Activated T-cell treated with anti-CD3 and anti-CD28 coated beads, Interleukin-2, amount 50 U/mL, for 48 hours (primary cell): ENCODE results near the gene RFTN2.
"Not testable (repeated sequence)": the region's sequence is repeated elsewhere in the genome, so short reads cannot be mapped to it uniquely, and the experiment has no call there.

ENCODE experiments used
- DNase-seq, 2 experiments: peaks; one replicate each; pipeline ENCODE4 v3.0.0-alpha.2; 2020

The RFTN2 gene, protein sequence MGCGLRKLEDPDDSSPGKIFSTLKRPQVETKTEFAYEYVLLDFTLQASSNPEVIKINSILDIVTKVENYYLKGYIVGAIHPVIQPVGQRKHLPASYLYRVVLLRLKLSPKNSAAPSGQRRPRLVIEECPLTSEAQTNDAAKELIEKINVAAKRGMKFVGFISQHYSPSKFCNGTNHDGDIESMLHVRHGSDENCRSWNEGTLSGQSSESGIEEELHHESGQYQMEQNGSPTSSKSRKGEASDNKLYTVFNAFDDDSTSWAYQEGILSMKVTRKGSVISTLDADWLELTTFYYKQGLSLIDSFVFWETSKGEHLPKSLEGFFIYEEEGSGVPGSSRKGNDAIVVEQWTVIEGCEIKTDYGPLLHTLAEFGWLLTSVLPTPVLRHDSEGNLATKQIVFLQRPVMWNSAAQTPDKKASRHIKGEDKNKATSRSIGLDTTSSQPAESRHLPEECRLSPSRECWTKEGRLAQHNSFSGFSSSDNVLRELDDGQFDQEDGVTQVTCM

DNA sequence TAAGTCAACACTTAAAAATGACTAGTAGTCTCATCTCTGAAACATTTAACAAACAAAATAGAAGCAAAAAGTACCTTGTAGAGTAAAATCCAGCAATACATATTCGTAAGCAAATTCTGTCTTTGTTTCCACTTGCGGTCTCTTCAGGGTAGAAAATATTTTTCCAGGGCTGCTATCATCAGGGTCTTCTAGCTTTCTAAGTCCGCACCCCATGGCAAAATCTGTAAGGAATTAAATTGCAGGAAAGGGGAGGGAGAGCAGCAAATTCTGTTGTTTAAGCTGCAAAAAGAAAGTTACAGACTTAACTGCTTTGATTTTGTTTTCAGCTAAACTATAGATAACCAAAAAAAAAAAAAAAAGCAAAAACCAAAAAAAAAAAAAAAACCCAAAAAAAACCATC is at the start of gene RFTN2:
RFTN2 (minus strand) TSS at position 342 of the 400 bp plus-strand sequence; CDS start at position 213, 129 bp downstream.
- DNase-seq, result no peak

DNA sequence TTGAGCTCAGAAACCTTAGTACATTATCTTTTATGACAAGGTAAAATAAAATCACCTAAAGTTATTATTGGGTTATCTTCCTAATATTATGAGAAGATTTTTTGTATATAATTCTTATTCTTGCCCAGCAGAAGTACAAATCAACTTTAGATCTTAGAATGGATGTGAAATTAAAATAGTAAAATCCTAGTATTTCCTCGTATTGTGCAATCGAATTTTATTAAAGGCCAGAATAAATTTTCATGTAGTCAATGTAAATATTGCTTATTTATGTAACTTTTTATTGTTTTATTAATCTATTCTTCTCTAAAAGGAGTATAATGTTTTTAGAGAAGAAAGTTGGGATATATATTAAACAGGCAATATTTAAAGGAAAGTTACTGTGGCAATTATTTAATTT is 42.5 kb upstream of the RFTN2 start:
- no peak for DNase-seq

DNA sequence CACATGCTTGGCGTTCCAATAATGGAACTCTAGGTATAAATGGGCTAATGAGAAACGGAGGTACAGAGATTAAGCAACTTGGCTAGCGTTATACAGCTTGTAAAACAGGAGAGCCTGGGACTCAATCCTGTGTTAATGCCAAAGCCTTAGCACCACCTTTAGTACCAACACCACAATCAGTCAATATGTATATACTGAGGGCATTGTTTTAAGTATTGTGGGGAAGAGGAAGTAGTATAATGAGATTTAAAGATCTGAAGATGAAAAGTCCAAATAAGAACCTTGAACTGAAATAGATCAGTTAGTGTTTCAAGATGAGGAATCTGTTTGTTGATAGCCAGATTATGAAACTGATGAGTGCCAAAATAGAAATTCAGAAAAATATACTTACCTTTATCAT is 37.9 kb upstream of the RFTN2 start:
- DNase-seq, result no peak

DNA sequence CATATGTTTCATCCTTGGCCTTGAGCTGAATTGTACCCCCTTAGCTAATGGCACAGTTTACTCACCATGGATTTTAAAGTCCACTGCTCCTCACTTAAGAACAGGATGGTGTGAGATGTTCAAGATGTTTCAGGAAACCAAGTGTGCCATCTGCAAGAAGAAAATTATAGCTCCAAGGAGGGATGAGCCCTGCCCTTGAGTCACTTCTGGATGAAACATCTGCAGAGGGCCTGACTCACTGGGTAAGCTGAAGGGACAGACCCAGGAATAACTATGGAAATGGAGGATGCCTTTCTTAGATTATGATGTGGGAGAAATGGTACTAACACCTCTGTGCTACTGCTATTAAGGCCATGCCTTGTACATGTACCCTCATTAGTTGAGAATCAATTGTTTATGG is 36.2 kb upstream of the RFTN2 start:
- no peak for DNase-seq

DNA sequence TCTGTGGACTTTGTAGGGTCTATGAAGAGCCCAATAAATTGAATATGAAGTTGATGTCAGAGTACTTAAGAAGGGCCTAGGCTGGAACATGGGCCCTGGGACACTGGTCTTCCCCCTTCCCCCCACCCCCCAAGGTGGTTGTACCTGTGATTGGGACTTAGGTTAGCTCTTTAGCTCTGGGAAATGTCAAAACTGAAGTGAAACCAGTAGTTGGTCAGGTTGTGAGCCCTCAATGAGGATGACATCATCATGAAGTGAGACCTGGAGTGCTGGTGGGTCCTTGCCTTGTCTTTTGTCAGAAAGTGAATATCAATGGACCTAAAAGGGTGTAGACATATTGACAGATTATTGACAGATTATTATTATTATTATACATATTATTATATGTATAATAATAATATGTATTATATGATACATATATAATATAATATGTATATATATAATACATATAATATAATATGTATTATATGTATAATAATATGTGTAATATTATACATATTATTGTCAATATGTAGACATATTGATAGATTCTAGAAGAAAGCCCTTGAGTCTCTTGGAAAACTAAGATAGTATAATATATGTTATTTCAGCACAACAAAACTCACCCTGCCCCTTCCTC is 35.1 kb upstream of the RFTN2 start:
- peak; percentile 35 to 41 for DNase-seq

DNA sequence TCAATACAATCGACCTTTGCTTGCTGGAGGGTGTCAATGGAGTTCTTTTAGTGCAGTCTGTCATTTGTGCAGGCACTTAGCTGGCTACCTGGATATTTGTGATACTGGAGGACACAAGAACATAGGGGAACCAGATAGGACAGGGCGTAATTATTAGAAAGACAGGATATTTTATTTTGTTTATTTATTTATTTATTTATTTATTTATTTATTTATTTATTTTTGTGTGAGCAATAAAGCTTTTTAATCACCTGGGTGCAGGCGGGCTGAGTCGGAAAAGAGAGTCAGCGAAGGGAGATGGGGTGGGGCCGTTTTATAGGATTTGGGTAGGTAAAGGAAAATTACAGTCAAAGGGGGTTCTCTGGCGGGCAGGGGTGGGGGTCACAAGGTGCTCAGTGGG is 33.8 kb upstream of the RFTN2 start:
- not testable (repeated sequence) for DNase-seq

DNA sequence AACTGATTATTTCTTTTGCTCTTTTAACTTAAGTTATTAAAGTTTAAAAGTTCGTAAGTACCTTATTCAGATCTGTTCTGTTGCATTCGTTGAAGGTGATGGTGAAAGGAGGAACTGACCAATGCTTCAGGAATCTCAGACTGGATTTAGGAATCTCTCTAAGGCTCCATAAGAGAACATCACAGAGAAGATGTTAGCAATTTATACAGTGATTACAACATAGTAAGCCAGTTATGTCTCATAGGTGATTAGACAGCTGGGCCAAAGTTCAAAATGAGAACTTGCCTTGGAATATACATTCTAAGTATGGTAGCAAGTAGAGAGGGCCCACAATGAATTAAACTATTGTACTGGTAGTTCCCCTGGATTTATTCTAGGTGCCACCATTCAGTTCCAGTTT is 32.9 kb upstream of the RFTN2 start:
- no peak for DNase-seq

DNA sequence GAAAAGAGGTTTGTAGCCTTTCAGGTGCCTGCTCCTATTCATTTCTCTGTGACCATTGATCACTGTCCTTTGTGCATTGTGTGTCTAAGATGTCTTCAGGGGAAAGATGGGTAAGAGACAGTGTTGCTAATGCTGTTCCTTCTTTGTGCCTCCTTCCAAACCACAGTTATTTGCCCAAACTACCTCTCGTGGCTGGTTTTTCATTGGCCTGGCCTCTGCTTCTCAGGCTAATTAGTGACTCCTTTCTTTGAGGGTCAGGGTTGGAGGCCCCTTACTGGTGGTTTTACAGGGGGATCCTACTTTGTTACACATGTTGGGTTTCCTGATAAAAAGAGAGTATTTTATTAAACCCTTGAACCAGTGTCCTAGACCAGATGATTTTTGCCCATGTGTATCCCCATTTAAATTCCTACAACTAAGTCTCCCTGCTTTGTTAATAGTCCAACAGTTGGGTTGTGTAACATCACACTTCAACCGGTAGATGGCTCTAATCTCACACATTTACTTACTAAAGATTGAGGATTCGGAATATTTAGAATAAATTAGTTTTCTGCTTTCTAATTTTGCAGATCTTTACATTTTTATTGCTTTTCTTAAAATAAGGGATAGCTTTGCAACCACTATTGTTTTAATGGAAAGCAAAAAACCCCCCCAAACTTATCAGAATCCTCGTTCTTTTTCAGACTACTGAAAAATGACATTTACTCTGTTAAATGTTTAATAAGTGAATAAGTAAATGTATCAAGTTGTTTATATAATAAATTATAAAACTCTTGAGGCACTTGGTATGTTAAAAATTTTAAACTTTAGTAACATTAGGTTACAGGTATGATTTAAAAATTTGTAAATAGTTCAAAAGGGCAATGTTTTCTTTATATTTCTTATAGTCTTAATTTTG is 32.2 kb upstream of the RFTN2 start:
- no peak for DNase-seq

DNA sequence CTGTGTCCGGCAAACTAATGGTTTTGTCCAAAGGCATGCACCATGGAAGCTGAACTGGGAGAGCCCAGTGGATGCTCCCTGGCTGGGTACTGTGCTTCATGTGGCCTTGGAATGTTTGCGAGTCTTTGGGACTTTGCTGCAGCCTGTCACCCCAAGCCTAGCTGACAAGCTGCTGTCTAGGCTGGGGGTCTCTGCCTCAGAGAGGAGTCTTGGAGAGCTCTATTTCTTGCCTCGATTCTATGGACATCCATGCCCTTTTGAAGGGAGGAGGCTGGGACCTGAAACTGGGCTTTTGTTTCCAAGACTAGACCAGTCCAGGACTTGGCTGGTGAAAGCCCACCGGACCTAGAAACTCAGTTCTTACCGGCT is 31.4 kb upstream of the RFTN2 start:
- no peak for DNase-seq

DNA sequence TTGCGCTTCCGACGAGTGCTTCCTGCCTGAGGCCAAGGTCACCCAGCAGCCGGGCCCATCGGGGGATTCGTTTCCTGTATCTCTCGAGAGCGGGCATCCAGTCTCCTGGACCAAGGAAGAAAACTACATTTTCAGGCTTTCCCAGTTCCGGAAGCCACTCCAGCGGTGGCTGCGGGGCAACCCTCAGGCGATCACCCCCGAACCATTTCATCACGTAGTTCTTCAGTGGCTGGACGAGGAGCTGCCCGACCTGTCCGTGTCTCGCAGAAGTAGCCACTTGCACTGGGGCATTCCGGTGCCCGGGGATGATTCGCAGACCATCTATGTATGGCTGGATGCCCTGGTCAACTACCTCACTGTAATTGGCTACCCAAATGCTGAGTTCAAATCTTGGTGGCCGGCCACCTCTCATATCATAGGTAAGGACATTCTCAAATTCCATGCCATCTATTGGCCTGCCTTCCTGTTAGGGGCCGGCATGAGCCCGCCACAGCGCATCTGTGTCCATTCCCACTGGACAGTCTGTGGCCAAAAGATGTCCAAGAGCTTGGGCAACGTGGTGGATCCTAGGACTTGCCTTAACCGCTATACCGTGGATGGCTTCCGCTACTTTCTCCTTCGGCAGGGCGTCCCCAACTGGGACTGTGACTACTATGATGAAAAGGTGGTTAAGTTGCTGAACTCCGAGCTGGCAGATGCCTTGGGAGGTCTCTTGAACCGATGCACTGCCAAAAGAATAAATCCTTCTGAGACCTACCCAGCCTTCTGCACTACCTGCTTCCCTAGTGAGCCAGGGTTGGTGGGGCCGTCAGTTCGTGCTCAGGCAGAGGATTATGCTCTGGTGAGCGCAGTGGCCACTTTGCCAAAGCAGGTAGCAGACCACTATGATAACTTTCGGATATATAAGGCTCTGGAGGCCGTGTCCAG is 30.8 kb upstream of the RFTN2 start:
- DNase-seq, result peak; percentile 41 to 42

DNA sequence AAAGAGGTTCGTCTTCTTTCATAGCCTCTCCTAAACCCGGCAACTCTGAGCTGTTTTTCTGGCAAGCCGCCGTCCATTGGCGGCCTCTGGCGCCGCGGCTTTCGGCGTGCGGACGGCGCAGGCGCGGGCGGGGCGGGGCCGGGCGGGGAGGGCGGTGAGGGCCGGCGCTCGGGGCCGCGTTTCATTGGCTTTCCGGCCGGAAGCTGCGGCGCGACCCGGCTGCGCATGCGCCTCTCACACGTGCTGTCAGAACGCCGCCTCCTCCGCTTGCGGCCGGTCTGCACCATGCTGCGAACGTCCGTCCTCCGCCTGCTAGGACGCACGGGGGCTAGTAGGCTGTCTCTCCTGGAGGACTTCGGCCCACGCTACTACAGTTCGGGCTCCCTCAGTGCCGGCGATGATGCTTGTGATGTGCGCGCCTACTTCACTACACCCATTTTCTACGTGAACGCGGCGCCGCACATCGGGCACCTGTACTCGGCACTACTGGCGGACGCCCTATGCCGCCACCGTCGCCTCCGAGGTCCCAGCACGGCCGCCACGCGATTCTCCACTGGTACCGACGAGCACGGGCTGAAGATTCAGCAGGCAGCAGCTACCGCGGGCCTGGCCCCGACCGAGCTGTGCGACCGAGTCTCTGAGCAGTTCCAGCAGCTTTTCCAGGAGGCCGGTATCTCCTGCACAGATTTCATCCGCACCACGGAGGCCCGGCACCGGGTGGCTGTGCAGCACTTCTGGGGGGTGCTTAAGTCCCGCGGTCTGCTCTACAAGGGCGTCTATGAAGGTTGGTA is 29.9 kb upstream of the RFTN2 start, which contains the start of gene MARS2:
MARS2 (plus strand) TSS at position 249 of the 791 bp plus-strand sequence; CDS start at position 286, 37 bp downstream.
- DNase-seq, result peak; percentile 90 to 93

DNA sequence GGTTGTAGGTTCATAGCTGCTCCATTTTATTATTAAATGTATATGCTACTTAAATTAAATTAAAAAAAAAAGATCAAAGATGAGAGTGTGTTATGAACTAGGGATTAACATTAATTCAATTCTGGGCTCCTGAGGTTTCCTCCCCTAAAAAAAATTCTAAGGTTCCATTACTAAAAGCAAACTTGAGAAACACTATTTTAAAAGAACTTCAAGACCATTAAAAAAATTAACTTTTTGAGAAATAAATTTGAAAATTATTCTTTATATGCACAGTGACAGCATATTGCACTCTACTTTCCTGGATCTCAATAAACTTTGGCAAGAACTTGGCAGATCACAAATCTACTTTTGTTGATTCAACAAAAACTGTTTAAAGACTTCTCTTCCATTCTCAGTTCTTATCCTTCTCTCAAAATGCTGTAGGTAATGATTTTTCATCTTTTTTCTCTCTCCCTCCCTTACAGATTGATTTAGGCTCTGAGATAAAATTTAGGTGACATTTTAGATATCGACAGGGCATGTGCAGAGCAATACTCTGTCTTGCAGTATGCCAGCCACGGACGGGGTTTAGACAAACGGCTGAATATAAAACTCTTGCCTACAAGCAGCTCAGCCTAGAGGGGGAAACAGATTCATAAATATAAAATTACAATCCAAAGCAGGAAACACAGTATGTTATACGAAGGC is 29.2 kb upstream of the RFTN2 start:
- no peak for DNase-seq

DNA sequence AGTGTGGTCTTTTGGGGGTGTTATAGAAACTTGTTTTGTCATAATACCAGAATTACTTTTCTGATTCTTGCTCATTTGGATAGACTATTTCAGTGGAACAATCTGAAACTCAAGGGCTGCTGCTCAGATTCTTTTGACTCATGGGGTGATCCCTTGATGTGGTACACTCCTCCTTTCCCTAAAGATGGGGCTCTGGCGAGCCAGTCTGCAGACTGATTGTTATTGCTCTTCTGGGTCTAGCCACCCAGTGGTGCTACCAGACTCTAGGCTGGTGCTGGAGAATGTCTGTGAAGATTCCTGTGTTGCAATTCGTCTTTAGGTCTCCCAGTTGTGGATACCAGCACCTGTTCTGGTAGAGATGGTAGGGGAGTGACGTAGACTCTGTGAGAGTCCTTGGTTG is 25.6 kb upstream of the RFTN2 start:
- DNase-seq, result peak; percentile 30 to 46

DNA sequence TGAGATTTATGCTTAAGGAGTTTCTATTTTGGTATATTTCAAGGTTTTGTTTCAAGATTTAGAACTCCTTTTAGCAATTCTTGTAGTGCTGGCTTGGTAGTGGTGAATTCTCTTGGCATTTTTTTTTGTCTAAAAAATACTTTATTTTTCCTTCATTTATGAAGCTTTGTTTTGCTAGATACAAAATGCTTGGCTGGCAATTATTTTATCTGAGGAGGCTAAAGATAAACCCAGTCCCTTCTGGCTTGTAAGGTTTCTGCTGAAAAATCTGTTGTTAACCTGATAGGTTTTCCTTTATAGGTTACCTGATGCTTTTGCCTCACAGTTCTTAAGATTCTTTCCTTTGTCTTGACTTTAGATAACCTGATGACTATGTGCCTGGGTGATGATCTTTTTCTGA is 24.3 kb upstream of the RFTN2 start:
- not testable (repeated sequence) for DNase-seq

DNA sequence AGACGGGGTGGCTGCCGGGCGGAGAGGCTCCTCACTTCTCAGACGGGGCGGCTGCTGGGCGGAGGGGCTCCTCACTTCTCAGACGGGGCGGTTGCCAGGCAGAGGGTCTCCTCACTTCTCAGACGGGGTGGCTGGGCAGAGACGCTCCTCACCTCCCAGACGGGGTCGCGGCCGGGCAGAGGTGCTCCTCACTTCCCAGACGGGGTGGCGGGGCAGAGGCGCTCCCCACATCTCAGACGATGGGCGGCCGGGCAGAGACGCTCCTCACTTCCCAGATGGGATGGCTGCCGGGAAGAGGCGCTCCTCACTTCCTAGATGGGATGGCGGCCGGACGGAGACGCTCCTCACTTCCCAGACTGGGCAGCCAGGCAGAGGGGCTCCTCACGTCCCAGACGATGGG is 21.2 kb upstream of the RFTN2 start:
- DNase-seq, result not testable (repeated sequence)

DNA sequence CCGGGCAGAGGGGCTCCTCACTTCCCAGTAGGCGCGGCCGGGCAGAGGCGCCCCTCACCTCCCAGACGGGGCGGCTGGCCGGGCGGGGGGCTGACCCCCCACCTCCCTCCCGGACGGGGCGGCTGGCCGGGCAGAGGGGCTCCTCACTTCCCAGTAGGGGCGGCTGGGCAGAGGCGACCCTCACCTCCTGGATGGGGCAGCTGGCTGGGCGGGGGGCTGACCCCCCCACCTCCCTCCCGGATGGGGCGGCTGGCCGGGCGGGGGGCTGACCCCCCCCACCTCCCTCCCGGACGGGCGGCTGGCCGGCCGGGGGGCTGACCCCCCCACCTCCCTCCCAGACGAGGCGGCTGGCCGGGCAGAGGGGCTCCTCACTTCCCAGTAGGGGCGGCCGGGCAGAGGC is 20.6 kb upstream of the RFTN2 start:
- DNase-seq, result not testable (repeated sequence)

DNA sequence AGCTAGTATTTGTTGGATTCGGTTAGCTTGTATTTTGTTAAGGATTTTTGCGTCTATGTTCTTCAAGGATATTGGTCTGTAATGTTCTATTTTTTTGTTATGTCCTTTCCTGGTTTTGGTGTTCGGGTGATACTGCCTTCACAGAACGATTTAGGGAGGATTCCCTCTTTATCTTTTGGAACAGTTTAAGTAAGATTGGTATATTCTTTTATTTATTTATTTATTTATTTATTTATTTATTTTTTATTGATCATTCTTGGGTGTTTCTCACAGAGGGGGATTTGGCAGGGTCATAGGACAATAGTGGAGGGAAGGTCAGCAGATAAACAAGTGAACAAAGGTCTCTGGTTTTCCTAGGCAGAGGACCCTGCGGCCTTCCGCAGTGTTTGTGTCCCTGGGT is 19.8 kb upstream of the RFTN2 start:
- DNase-seq, result not testable (repeated sequence)

DNA sequence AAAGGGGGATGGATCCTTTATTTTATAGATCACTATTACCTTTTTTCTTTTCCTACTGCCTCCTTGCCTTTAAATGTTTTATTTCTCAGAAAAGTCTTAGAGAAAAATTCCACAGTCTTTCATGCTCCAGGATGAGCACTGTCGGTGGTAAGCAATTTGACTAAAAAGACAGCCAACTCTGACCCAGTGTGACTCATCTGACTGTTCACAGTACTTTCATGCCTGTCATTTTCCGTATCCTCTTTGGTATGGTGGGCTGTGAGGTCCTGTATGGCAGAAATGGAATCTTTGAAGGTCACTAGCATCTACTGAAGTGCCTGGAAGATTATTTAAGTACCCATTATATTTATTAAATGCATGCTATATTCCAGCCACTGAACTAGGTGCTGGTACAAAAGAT is 2.1 kb upstream of the RFTN2 start:
- DNase-seq, result no peak

DNA sequence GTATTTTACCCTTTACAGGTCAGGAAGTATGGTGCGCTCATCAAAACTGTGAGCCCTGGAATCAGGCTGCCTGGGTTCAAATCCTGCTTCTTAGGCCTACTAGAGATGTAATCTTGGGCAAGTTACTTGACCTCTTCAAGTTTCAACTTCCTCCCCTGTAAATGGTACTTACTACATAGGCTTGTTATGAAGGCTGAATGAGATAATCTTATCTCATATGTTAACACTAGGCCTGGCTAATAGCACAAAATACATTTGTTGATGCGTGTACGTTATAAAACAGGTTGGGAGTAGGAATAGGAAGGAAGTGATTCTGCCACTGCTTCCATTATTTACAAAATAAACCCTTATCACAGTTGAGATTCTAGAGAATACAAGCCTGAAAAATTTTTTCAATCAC is 1.7 kb upstream of the RFTN2 start:
- DNase-seq, result no peak

DNA sequence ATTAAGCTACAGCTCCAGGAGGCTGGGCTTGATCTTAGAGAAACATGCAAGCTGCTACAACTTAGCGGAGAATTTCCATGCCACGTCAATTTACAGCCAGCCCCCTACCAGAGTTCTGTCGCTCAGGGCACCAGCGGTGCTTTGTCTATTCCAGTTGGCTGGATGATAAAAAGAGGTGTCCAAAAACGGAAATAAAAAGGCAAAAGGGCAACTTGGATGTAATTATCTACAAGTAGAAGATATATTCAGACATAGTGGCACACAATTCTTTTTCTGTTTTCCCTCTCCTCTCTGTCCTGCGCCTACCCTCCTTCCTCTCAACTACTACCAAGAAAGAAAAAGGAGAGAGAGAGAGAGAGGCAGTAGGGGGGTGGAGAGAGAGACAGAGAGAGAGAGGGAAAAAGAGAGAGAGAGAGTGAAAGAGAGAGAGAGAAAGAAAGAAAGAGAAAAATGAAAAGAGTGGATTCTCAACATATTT is 363 bp upstream of the RFTN2 start:
- no peak for DNase-seq
